Mucosa of descending colon (tissue), 3 donors: ENCODE data around the gene DNAH8. TPM values are rescaled to one million over a fixed set of nuclear protein-coding genes. Genes with fewer than 3 reads are reported as not detected.

Experiments used
- ATAC-seq: fragments of 200-7000 bp; cut with Tn5 transposase; one replicate; pipeline ENCODE4 v1.9.1; 2020; ENCODE audit warnings: mild to moderate bottlenecking, moderate library complexity
- DNase-seq, 3 donors: peaks; one replicate each; pipeline ENCODE4 v3.0.0-alpha.2; 2020
- H3K36me3 ChIP-seq: fragments of 200-600 bp; one replicate; pipeline ENCODE4 v1.8.0; 2021; ENCODE audit warnings: low read depth, mild to moderate bottlenecking
- H3K4me1 ChIP-seq: fragments of 200-600 bp; one replicate; pipeline ENCODE4 v1.8.0; 2021; ENCODE audit warnings: low read depth, mild to moderate bottlenecking
- H3K4me3 ChIP-seq: fragments of 200-600 bp; one replicate; pipeline ENCODE4 v1.8.0; 2021; ENCODE audit warnings: mild to moderate bottlenecking
- H3K9me3 ChIP-seq: fragments of 200-600 bp; one replicate; pipeline ENCODE4 v1.8.0; 2021; ENCODE audit warnings: mild to moderate bottlenecking
- intact Hi-C, 2 donors: fragments of 100-400 bp; cut with DNase I in 1 of 2; cut with micrococcal nuclease in 1 of 2; formaldehyde crosslinking; loops; one replicate each; pipeline versions ENCODE4 v1.11.0 to v1.11.1; 2022; cut with DNase I, micrococcal nuclease
- total RNA-seq, 3 donors: library from RNA; stranded (reverse); fragmentation: NEBNext Ultra II Directional in 2 of 3; extraction: Animal tissue kit (Norgen Biotek cat#: 25700) in 2 of 3; gene quantifications; one replicate each; pipeline versions ENCODE4 v1.2.1 to v1.2.4, GENCODE V29; 2021 to 2023
- TF ChIP-seq, protein P1 (sequence below): fragments of 200-600 bp; IDR thresholded peaks from one replicate; pipeline ENCODE4 v1.8.0; 2022; ENCODE audit warnings: antibody characterized with exemption, mild to moderate bottlenecking
- donor health status: DM: no; HTN: no; CAD: no; lungs with moderate emphysema.
- donor health status: DM: no; HTN: no; CAD: no.
- donor health status: DM: no; HTN: yes; CAD: no.

DNAH8 gene
- total RNA-seq, 3 donors from 2014 or later, result 0.03 TPM; not detected in 1

DNA sequence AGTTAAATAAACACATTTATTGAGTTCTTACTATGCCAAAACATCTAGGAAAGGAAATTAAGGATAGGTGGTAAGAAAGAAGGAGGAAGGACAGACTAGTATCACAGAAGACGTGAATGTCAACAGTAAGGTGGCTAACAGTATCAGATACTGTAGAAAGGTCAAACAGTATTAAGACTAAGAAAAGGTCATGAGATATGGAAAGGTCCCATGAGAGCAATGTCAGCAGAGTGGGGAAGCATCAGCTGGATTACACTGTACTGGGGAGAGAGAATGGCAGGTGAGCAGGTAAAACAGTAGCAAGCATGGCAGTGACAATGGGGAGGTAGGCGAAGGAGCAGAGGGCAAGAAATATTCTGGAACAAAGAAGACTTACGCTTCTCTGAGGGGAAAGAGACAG is 30.2 kb upstream of the DNAH8 start:
- H3K36me3 ChIP-seq, result no peaks in the 10 kb centered on the region
- TF ChIP-seq, protein P1, sequence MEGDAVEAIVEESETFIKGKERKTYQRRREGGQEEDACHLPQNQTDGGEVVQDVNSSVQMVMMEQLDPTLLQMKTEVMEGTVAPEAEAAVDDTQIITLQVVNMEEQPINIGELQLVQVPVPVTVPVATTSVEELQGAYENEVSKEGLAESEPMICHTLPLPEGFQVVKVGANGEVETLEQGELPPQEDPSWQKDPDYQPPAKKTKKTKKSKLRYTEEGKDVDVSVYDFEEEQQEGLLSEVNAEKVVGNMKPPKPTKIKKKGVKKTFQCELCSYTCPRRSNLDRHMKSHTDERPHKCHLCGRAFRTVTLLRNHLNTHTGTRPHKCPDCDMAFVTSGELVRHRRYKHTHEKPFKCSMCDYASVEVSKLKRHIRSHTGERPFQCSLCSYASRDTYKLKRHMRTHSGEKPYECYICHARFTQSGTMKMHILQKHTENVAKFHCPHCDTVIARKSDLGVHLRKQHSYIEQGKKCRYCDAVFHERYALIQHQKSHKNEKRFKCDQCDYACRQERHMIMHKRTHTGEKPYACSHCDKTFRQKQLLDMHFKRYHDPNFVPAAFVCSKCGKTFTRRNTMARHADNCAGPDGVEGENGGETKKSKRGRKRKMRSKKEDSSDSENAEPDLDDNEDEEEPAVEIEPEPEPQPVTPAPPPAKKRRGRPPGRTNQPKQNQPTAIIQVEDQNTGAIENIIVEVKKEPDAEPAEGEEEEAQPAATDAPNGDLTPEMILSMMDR, result no peak
- ATAC-seq, result no peak

DNA sequence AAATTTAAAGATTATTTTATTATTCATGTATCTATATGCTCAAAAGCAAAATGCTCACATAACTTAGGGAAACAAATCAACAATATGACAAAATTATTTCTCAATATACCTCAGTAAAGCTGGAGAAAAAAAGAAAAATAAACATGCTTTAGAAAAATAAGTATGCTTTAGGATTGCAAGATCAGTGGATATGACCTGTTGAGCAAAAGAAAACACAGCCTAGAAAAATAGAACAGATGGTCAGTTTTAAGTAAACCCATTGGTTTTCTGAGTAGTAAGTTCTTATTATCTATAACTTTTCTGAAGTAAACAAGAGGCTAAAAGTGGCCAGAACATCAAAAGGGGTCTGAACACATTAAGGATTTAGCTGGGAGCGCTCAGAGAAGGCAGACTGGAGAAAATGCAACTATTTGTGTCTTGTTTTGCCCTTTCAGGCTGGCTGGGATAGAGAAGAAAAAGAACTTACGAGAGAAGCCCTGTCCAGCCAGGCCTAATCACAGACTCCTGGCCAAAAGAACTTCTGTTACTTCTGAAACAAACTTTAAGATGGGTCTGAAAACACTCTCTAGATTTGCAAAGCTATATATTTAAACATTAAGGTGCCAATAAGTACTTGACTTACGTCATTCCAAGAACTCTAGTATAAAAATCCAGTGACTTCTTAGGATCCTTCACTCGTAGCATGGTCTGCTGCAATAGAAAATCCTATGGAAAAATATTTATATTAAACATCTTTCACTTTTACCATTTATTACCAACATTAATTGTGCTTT is 28.7 kb upstream of the DNAH8 start:
- ATAC-seq (no peak), DNase-seq (no peak)
- peaks cover 5% of the 10 kb centered on the region for H3K4me1 ChIP-seq
- H3K4me3 ChIP-seq, result no peak overlapping the region
- TF ChIP-seq, protein P1, result no peak
- H3K9me3 ChIP-seq, result no peaks in the 10 kb centered on the region
- H3K36me3 ChIP-seq, result no peaks in the 10 kb centered on the region
- intact Hi-C loops, result no loop called here

More for the DNA sequence above, 30.2 kb upstream of the DNAH8 start:
- intact Hi-C loops, result no loop called here
- Histone ChIP-seq H3K4me3 (no peak overlapping the region), H3K9me3 (no peaks in the 10 kb centered on the region), H3K4me1 (peaks cover 5% of the 10 kb centered on the region)
- DNase-seq, result no peak

DNA sequence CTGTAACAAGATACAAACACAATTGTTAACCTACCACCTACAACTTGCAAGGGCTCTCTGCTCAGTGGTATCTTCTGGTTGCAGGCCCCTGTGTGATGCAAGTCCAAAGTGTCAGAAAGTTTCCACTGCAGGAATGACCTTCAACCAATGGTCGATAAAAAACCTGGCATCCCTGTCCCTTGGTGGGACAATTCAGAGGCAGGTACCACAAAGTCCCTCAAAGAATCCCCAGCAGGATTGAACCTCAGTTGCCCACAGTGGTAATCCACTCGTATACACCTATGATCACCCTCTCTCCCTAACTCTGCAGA is 28.1 kb upstream of the DNAH8 start:
- no peak for DNase-seq
- TF ChIP-seq, protein P1, result no peak
- no peaks in the 10 kb centered on the region for H3K9me3 ChIP-seq
- H3K4me3 ChIP-seq, result no peak overlapping the region
- H3K4me1 ChIP-seq, result peaks cover 5% of the 10 kb centered on the region
- no peaks in the 10 kb centered on the region for H3K36me3 ChIP-seq
- ATAC-seq, result no peak
- intact Hi-C loops, result no loop called here

DNA sequence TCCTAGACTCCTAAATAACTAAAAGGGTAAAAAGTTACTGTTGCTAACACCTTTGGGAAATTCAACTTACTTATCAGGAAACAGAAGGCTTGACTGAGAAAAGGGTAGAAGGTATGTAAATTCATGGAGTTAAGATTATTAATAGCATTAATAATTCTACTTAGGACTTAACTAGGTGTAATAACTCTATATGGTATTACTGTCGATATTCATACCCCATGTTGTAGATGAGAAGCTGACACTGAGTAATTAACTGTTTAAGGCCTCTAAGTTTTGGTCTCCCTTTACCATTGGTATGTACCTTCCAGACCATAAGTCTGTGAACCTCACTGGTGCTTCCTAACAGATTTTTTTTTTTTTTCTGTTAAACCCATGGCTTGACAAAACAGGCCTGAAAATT is 27.6 kb upstream of the DNAH8 start:
- DNase-seq (no peak), ATAC-seq (no peak)
- intact Hi-C loops, result no loop called here
- Histone ChIP-seq H3K36me3 (no peaks in the 10 kb centered on the region), H3K4me3 (no peak overlapping the region), H3K4me1 (peaks cover 5% of the 10 kb centered on the region), H3K9me3 (no peaks in the 10 kb centered on the region)
- TF ChIP-seq, protein P1, result no peak

DNA sequence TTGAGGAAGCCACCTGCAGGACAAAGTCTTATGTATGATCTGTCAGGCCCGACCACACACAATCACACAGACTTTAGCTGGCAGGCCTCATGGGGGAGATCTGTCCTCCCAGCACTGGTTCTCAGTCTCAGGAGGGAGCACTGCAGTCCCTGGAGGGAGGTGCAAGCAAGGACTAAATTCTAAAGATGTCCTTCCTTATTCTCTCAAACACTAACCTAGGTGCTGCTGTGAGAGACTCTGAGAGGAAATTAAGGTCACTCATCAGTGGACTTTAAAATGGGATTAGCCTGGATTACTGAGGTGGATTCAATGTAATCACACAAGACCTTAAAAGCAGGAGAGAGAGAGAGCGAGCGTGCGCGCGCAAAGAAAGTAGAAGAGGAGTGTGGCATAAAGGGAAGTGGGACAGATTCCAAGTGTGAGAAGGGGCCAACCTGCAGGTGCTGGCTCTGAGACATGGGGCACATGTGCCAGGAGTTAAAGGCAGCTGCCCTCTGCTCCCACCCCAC is 26.5 kb upstream of the DNAH8 start:
- intact Hi-C loops, result no loop called here

More for the DNA sequence above, 26.5 kb upstream of the DNAH8 start:
- DNase-seq (peak in 2 of 3 donors; percentile 42 to 60), ATAC-seq (peak; percentile 80)
- no peak overlapping the region for H3K4me3 ChIP-seq
- peaks cover 5% of the 10 kb centered on the region for H3K4me1 ChIP-seq
- TF ChIP-seq, protein P1, result no peak
- H3K36me3 ChIP-seq, result no peaks in the 10 kb centered on the region
- H3K9me3 ChIP-seq, result no peaks in the 10 kb centered on the region
